SU-DHL-6 (cell line): Measurements from ENCODE around the gene ACER3.
"Not testable (repeated sequence)": the region's sequence is repeated elsewhere in the genome, so short reads cannot be mapped to it uniquely, and the experiment has no call there.

Experiments
- H2AFZ ChIP-seq: fragments of 200-600 bp; sonication (generic); 2 replicates; pipeline ENCODE4 v1.6.1; 2014; ENCODE audit warnings: low read depth, mild to moderate bottlenecking, moderate library complexity, mixed read lengths, antibody characterized with exemption, low read length; ENCODE audit not compliant: severe bottlenecking
- H3F3A ChIP-seq: fragments of 200-600 bp; shearing (Covaris generic); 2 replicates; pipeline ENCODE4 v1.6.0; 2016; ENCODE audit warnings: antibody characterized with exemption, mild to moderate bottlenecking; ENCODE audit not compliant: insufficient read depth
- H3K27ac ChIP-seq: fragments of 200-600 bp; sonication (generic); 2 replicates; pipeline ENCODE4 v1.5.1; 2016; ENCODE audit warnings: low read depth, mild to moderate bottlenecking, low read length, moderate library complexity, mixed read lengths
- H3K27me3 ChIP-seq: fragments of 200-600 bp; sonication (generic), shearing (Covaris generic); 2 replicates; pipeline ENCODE4 v1.6.0; 2014; ENCODE audit warnings: mild to moderate bottlenecking, low read length
- H3K36me3 ChIP-seq: fragments of 200-600 bp; sonication (generic); 2 replicates; pipeline ENCODE4 v1.6.1; 2014; ENCODE audit warnings: mild to moderate bottlenecking, low read length, mixed read lengths
- H3K4me2 ChIP-seq: fragments of 300-600, 200-600 bp; shearing (Covaris generic), sonication (generic); 2 replicates; pipeline ENCODE4 v1.6.0; 2014; ENCODE audit warnings: low read length, low read depth, mild to moderate bottlenecking; ENCODE audit not compliant: poor library complexity, severe bottlenecking
- H3K4me3 ChIP-seq: fragments of 200-600 bp; sonication (generic); 2 replicates; pipeline ENCODE4 v1.5.1; 2014; ENCODE audit warnings: antibody characterized with exemption, low read length, mild to moderate bottlenecking, mixed read lengths; ENCODE audit not compliant: insufficient read depth, poor library complexity, severe bottlenecking
- H3K79me2 ChIP-seq: fragments of 200-600 bp; sonication (generic); 2 replicates; pipeline ENCODE4 v1.6.1; 2014; ENCODE audit warnings: mild to moderate bottlenecking, low read length, moderate library complexity; ENCODE audit not compliant: insufficient read depth
- H3K9ac ChIP-seq: fragments of 200-600 bp; sonication (generic); 2 replicates; pipeline ENCODE4 v1.7.0; 2014; ENCODE audit warnings: mild to moderate bottlenecking, low read length
- H3K9me2 ChIP-seq: fragments of 200-600 bp; sonication (generic); replicated peaks from 2 replicates; pipeline ENCODE4 v1.6.1; 2014; ENCODE audit warnings: low read length; ENCODE audit not compliant: insufficient read depth
- H3K9me3 ChIP-seq: fragments of 200-600 bp; sonication (generic); 2 replicates; pipeline ENCODE4 v1.6.1; 2014; ENCODE audit warnings: low read length, mixed read lengths; ENCODE audit not compliant: insufficient read depth
- H4K20me1 ChIP-seq: fragments of 200-600 bp; sonication (generic); 2 replicates; pipeline ENCODE4 v1.6.1; 2014; ENCODE audit warnings: low read depth, mild to moderate bottlenecking, antibody characterized with exemption, low read length, moderate library complexity, mixed read lengths
- EZH2phosphoT487 ChIP-seq: fragments of 200-600 bp; sonication (generic), shearing (Covaris generic); conservative IDR thresholded peaks from 2 replicates; pipeline ENCODE4 v1.6.1; 2018; ENCODE audit warnings: mild to moderate bottlenecking, antibody characterized with exemption, low read length, moderate library complexity, mixed read lengths
- TF ChIP-seq, protein P1 (sequence below): fragments of 200-600 bp; sonication (generic); IDR thresholded peaks from one replicate; pipeline ENCODE4 v1.5.1; 2017; ENCODE audit warnings: antibody characterized with exemption, mild to moderate bottlenecking, low read length, moderate library complexity; ENCODE audit not compliant: insufficient read depth, poor library complexity, severe bottlenecking

The ACER3 gene

DNA sequence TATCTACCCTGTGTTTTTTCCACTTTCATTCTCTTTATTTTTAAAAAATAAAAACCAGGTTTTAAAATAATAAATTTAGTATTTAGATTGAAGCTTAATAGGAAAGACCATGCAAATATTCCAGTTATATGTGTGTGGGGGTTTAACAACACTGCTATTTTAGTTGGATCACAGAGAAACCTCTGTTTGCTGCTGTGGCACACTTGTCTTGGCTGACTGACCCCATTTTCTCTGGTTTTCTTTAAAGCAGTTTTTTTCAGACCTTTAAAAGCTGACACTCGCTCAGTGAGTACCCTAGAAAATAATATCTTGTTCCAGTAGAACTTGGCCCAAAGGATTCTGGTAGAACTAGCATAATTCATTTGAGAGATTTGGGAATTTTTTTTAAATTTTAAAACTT is 31.6 kb downstream of the ACER3 start:
- TF ChIP-seq, protein P1, sequence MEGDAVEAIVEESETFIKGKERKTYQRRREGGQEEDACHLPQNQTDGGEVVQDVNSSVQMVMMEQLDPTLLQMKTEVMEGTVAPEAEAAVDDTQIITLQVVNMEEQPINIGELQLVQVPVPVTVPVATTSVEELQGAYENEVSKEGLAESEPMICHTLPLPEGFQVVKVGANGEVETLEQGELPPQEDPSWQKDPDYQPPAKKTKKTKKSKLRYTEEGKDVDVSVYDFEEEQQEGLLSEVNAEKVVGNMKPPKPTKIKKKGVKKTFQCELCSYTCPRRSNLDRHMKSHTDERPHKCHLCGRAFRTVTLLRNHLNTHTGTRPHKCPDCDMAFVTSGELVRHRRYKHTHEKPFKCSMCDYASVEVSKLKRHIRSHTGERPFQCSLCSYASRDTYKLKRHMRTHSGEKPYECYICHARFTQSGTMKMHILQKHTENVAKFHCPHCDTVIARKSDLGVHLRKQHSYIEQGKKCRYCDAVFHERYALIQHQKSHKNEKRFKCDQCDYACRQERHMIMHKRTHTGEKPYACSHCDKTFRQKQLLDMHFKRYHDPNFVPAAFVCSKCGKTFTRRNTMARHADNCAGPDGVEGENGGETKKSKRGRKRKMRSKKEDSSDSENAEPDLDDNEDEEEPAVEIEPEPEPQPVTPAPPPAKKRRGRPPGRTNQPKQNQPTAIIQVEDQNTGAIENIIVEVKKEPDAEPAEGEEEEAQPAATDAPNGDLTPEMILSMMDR, result no peak
- TF ChIP-seq EZH2phosphoT487, result no peak
- Histone ChIP-seq H3K9me2 (no peaks in the 10 kb centered on the region), H3F3A (no peaks in the 10 kb centered on the region), H3K4me3 (no peak overlapping the region), H4K20me1 (no peaks in the 10 kb centered on the region; the same call in 1 of the 2 replicates), H3K9me3 (no peaks in the 10 kb centered on the region), H3K27ac (no peak overlapping the region), H3K4me2 (no peak overlapping the region), H3K79me2 (no peaks in the 10 kb centered on the region), H3K27me3 (no peaks in the 10 kb centered on the region), H3K36me3 (no peaks in the 10 kb centered on the region), H3K9ac (no peak overlapping the region), H2AFZ (no peak overlapping the region)

DNA sequence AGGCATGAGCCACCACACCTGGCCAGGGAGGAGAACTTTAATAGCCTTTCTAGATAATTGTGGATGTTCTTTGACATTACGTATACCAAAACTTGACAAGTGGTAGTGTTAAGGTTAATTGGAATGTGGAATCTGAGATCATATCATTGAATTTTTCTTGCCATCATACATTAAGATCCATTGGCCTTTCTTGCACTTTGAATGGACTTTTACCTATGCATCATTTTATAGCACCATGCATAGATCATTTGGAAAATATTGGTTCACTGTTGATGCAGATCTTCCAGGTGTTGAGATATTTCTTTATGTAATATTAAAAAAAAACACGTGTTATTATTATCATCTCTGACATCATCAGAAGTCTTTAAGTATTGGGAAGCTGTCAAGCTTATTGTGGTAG is 36.5 kb downstream of the ACER3 start:
- TF ChIP-seq, protein P1, result no peak
- no peak for TF ChIP-seq EZH2phosphoT487

DNA sequence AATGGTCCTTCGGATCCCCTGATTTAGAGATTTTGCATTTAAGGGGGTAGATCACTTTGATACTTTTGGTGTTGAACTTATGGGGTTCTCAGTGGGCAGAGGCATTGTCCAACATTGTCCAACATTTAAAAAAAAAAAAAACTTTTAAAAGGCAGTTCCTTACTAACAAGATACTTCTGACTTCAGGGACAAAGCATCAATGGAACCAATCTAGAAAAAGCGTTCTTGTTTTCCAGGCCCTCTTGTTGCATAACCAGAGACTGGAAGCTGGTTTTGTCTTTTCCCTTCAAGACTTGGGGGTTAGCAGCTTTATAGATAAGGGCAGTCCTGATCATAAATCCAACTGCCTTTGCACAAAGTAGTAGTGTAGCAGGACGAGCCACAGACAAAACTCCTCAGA is 40.4 kb downstream of the ACER3 start:
- TF ChIP-seq, protein P1, result no peak
- no peak for TF ChIP-seq EZH2phosphoT487

More for the DNA sequence above, 36.5 kb downstream of the ACER3 start:
- Histone ChIP-seq H3K4me3 (no peak overlapping the region), H3K9me3 (no peaks in the 10 kb centered on the region), H3K27me3 (no peaks in the 10 kb centered on the region), H3K79me2 (no peaks in the 10 kb centered on the region), H4K20me1 (no peaks in the 10 kb centered on the region), H3K4me2 (no peak overlapping the region), H3K9me2 (no peaks in the 10 kb centered on the region), H3K27ac (no peak overlapping the region), H2AFZ (no peak overlapping the region), H3K36me3 (no peaks in the 10 kb centered on the region), H3F3A (no peaks in the 10 kb centered on the region), H3K9ac (no peak overlapping the region)

DNA sequence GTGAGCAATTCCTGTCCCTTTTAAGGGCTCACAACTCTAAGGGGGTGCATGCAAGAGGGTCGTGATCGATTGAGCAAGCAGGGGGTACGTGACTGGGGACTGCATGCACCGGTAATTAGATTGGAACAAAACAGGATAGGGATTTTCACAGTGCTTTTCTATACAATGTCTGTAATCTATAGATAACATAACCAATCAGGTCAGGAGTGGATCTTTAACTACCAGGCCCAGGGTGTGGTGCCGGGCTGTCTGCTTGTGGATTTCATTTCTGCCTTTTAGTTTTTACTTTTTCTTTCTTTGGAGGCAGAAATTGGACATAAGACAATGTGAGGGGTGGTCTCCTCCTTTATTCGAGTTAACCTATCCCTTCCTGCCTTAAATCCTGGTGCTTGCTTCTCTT is 40.9 kb downstream of the ACER3 start:
- not testable (repeated sequence) for H3K4me2 ChIP-seq, H3K27me3 ChIP-seq, H2AFZ ChIP-seq, H3F3A ChIP-seq, H3K79me2 ChIP-seq, H3K36me3 ChIP-seq, H3K9me3 ChIP-seq, H3K4me3 ChIP-seq, H3K9me2 ChIP-seq, H3K27ac ChIP-seq, H4K20me1 ChIP-seq, H3K9ac ChIP-seq

More for the DNA sequence above, 40.4 kb downstream of the ACER3 start:
- H3K9ac ChIP-seq, result no peak overlapping the region
- no peak overlapping the region for H2AFZ ChIP-seq
- no peak overlapping the region for H3K4me3 ChIP-seq
- no peaks in the 10 kb centered on the region for H4K20me1 ChIP-seq
- H3K27me3 ChIP-seq, result no peaks in the 10 kb centered on the region
- H3K27ac ChIP-seq, result no peak overlapping the region
- no peak overlapping the region for H3K4me2 ChIP-seq
- no peaks in the 10 kb centered on the region for H3K9me2 ChIP-seq
- no peaks in the 10 kb centered on the region for H3F3A ChIP-seq
- no peaks in the 10 kb centered on the region; the same call in 1 of the 2 replicates for H3K9me3 ChIP-seq
- no peaks in the 10 kb centered on the region for H3K36me3 ChIP-seq
- no peaks in the 10 kb centered on the region for H3K79me2 ChIP-seq
